ENCODE data around the gene SELENOT.
"Not testable (repeated sequence)": the region's sequence is repeated elsewhere in the genome, so short reads cannot be mapped to it uniquely, and the experiment has no call there.

Gene SELENOT

DNA sequence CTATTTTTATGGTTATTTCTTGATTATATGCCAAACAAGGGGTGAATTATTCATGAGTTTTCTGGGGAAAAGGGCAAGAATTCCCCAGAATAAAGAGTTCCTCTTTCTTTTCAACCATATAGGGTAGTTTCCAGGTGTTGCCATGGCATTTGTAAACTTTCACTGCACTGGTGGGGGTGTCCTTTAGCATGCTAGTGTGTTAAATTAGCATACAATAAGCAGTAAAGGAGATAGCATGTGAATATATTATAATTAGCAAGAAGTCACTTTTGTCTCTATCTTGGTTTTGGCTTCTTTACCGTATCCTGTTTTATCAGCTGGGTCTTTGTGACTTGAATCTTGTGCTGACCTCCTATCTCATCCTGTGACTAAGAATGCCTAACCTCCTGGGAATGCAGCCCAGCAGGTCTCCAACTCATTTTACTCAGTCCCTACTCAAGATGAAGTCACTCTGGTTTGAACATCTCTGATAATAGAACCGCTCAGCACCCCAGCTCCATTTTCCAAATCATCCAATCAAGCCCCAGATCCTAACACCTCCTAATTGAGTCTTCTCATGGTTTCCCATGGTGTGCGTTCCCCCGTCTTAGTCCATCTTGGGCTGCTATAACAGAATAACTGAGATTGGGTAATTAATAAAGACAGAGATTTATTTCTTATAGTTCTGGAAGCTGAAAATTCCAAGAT, 3.4 kb upstream of the SELENOT start:
- TF ChIP-seq, protein P1, sequence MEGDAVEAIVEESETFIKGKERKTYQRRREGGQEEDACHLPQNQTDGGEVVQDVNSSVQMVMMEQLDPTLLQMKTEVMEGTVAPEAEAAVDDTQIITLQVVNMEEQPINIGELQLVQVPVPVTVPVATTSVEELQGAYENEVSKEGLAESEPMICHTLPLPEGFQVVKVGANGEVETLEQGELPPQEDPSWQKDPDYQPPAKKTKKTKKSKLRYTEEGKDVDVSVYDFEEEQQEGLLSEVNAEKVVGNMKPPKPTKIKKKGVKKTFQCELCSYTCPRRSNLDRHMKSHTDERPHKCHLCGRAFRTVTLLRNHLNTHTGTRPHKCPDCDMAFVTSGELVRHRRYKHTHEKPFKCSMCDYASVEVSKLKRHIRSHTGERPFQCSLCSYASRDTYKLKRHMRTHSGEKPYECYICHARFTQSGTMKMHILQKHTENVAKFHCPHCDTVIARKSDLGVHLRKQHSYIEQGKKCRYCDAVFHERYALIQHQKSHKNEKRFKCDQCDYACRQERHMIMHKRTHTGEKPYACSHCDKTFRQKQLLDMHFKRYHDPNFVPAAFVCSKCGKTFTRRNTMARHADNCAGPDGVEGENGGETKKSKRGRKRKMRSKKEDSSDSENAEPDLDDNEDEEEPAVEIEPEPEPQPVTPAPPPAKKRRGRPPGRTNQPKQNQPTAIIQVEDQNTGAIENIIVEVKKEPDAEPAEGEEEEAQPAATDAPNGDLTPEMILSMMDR (IDR thresholded peaks at IDR 0.05; ENCODE audit: low read depth, low read length) = no peak
- DNase-seq (ENCODE audit: extremely low read depth, low read depth) = no peak

DNA sequence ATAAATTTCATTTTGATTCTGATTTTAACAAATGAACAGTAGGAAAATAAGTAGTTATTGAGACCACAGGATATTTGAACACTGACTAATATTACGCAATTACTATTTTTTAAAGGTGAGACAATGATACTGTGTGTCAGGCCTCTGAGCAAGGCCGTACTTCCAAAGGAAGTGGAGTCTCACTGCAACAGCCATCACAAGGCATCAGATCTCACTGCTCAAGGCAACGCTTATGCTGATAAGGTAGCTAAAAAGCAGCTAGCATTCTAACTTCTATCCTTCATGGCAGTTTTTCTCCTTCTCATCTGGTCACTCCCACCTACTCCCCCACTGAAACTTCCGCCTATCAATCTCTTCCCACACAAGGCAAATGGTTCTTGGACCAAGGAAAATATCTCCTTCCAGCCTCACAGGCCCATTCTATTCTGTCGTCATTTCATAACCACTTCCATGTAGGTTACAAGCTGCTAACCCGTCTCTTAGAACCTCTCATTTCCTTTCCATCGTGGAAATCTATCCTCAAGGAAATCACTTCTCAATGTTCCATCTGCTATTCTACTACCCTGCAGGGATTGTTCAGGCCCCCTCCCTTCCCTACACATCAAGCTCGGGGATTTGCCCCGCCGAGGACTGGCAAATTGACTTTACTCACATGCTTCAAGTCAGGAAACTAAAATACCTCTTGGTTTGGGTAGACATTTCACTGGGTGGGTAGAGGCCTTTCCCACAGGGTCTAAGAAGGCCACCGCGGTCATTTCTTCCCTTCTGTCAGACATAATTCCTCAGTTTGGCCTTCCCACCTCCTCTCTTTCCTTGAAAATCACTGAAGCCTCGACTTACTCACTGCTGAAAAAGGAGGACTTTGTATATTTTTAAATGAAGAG, 2.2 kb upstream of the SELENOT start:
- DNase-seq (ENCODE audit: extremely low read depth, low read depth) = not testable (repeated sequence)

DNA sequence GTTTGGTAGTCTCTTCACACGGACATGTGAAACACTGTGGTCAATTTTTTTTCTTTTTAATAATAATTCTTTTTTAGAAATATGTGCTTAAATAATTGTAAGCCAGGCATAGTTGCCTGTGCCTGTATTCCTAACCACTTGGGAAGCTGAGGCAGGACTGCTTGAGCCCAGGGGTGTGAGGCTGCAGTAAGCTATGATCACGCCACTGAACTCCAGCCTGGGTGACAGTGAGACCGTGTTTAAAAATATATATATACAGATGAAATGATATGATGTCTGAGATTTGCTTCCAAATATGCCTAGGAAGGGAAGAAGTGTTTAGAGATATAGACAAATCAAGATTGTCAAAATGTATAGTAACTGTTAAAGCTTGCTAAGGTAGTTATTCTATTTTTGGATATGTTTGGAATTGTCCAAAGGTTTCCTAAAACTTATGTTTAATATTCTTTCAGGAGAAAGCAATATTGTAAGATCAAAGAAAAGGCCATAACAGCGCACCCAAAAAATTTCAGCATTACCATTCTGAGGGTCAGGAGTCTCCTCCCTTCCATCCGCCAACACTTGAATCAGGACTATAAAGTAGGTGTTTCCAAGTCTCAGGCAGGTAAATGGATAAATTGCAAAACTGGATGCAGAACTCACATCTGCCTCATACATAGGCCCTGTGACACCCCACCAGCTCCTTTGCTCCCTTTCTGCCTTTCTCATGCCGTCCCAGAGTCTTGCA, 532 bp upstream of the SELENOT start:
- no peak for DNase-seq (ENCODE audit: extremely low read depth, low read depth)
- TF ChIP-seq, protein P1 (IDR thresholded peaks at IDR 0.05; ENCODE audit: low read depth, low read length) = no peak

DNA sequence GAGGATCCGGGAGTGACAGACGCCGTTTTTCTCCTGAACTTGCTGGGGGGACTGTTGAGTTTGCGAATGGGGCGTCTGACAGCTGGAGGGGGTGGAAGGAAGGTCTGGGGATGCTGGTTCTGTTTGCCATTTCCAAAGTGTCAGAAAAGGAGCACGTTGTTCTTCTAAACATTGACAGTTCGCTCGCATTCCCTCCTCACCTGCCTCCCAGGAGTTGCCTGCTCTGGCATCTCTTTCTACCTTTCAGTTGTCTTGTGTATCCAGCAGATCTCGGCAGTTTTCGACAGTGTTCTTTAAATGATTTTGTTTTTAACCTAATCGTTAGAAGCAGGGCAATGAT, 829 bp downstream of the SELENOT start:
- TF ChIP-seq, protein P1 (IDR thresholded peaks at IDR 0.05; ENCODE audit: low read depth, low read length) = no peak
- DNase-seq (ENCODE audit: extremely low read depth, low read depth) = no peak

DNA sequence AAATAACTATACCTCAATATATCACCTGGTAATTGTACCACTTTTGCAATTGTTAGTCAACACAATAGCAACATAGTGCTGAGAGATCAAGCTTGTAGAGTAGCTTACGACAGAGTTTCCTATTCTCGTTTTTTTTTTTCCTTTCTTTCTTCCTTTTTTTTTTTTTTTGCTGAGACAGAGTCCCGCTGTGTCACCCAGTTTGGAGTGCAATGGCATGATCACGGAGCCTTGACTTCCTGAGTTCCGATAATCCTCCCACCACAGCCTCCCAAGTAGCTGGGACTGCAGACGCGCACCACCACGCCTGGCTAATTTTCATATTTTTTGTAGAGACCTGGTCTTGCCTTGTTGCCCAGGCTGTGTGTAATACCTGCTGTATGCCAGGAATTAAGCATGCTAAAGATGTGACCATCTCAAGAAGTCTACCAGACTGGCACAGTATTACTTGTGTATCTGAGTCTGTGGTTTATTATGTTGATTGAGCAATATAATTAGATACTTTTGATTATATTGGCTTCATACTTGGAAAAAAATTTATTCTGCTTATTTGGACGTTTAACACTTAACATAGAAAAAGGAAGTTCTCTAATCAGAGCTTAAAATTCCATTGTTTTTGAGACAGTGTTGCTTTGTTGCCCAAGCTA, 3.0 kb downstream of the SELENOT start:
- TF ChIP-seq, protein P1 (IDR thresholded peaks at IDR 0.05; ENCODE audit: low read depth, low read length) = no peak
- DNase-seq (ENCODE audit: extremely low read depth, low read depth) = no peak

DNA sequence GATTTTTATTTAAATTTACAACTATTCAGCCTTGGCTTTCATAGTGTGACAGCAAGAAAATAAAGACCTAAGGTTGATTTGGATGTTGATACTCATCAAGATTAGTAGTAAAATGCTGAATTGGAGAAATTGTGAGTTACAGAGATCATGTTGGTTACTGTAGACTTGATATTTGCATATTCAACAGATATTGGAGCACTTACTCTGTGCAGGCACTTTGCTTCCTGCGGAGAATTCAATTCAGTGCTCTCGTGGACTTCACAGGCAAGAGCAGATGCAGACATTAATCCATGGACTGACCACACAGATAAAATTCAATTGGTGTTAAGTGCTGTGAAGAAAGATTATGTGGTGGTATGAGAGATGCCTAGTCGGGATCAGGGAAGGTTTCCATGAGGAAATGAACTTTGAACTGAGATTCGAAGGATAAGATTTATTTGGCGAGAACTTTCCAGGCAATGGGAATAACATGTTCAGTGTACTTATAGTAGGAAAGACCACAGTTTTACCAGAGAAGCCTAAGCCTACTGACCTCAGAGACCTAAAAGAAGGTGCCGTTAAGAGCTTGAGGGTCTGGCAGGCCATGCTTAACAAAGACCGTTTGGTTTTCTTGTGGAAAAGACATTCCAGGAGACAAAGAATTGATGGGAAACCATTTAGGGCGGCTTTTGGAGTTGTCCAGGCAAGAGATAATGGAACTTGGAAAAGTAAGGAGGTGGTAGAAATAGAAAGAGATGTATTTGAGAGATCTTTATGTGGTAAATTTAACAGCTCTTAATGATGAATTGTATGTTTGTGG, 4.3 kb downstream of the SELENOT start:
- no peak for DNase-seq (ENCODE audit: extremely low read depth, low read depth)
- TF ChIP-seq, protein P1 (IDR thresholded peaks at IDR 0.05; ENCODE audit: low read depth, low read length) = no peak

DNA sequence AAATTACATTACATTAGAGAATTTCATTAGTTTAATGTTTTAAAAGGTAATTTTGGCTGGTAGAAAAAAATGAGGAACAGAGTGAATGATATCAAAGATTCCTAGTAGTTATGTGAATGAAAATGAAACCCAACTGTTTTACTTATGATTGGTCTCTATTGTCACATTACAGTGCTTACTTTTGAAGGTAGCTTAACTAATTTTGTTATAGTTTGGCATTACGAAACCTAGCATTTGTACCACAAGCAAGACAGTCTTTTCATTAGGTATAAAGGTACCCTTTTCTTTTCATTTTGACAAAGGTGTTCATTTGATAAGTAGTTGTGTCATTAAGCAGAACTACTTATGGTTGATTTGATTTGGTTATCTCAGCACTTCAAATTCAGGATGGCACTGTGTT, 6.9 kb downstream of the SELENOT start:
- no peak for DNase-seq (ENCODE audit: extremely low read depth, low read depth)
- TF ChIP-seq, protein P1 (IDR thresholded peaks at IDR 0.05; ENCODE audit: low read depth, low read length) = no peak

All from AG09319 (cell line).